Measurements from ENCODE around the gene ACOXL. TPM values are rescaled to one million over a fixed set of nuclear protein-coding genes. Genes with fewer than 3 reads are reported as not detected.
"Not testable (repeated sequence)": the region's sequence is repeated elsewhere in the genome, so short reads cannot be mapped to it uniquely, and the experiment has no call there.

The ACOXL gene
- total RNA-seq, 1 donor: not detected

GRCh38 chr2:110959198-110959597, 226.8 kb downstream of the ACOXL start:
- Histone ChIP-seq H3K27ac (ENCODE audit: low read depth, low read length) (no peak overlapping the region), H3K27me3 (ENCODE audit: insufficient read depth, low read length) (peaks cover 41% of the 10 kb centered on the region), H4K20me1 (ENCODE audit: insufficient read depth, low read length) (no peaks in the 10 kb centered on the region), H2AFZ (ENCODE audit: low read length) (no peak overlapping the region), H3K4me2 (ENCODE audit: insufficient read depth, low read length) (no peak overlapping the region), H3K36me3 (ENCODE audit: insufficient read depth, low read length) (no peaks in the 10 kb centered on the region), H3K4me3 (ENCODE audit: insufficient read depth, low read length) (no peak overlapping the region), H3K79me2 (ENCODE audit: insufficient read depth, low read length) (no peaks in the 10 kb centered on the region), H3K4me1 (ENCODE audit: insufficient read depth, low read length) (no peaks in the 10 kb centered on the region), H3K9me3 (ENCODE audit: low read depth, low read length) (no peaks in the 10 kb centered on the region)
- TF ChIP-seq CTCF (IDR thresholded peaks at IDR 0.05; ENCODE audit: extremely low read depth, low read depth, low read length): no peak
- no peak for DNase-seq (ENCODE audit: insufficient read length, low spot score, missing footprints)

- Histone ChIP-seq H3K27me3 (ENCODE audit: insufficient read depth, low read length) (peaks cover 35% of the 10 kb centered on the region), H3K4me1 (ENCODE audit: insufficient read depth, low read length) (no peaks in the 10 kb centered on the region), H2AFZ (ENCODE audit: low read length) (no peak overlapping the region), H3K4me3 (ENCODE audit: insufficient read depth, low read length) (no peak overlapping the region), H3K36me3 (ENCODE audit: insufficient read depth, low read length) (no peaks in the 10 kb centered on the region), H4K20me1 (ENCODE audit: insufficient read depth, low read length) (no peaks in the 10 kb centered on the region), H3K4me2 (ENCODE audit: insufficient read depth, low read length) (no peak overlapping the region), H3K79me2 (ENCODE audit: insufficient read depth, low read length) (no peaks in the 10 kb centered on the region), H3K9me3 (ENCODE audit: low read depth, low read length) (no peaks in the 10 kb centered on the region), H3K27ac (ENCODE audit: low read depth, low read length) (no peak overlapping the region)
- DNase-seq (ENCODE audit: insufficient read length, low spot score, missing footprints): no peak
- TF ChIP-seq CTCF (IDR thresholded peaks at IDR 0.05; ENCODE audit: extremely low read depth, low read depth, low read length): no peak
Observed at GRCh38 chr2:110960281-110960680, 227.9 kb downstream of the ACOXL start.

GRCh38 chr2:110960954-110961353, 228.6 kb downstream of the ACOXL start:
- Histone ChIP-seq H3K27me3 (ENCODE audit: insufficient read depth, low read length) (peaks cover 35% of the 10 kb centered on the region), H3K9me3 (ENCODE audit: low read depth, low read length) (no peaks in the 10 kb centered on the region), H3K79me2 (ENCODE audit: insufficient read depth, low read length) (no peaks in the 10 kb centered on the region), H2AFZ (ENCODE audit: low read length) (no peak overlapping the region), H3K27ac (ENCODE audit: low read depth, low read length) (no peak overlapping the region), H4K20me1 (ENCODE audit: insufficient read depth, low read length) (no peaks in the 10 kb centered on the region), H3K4me1 (ENCODE audit: insufficient read depth, low read length) (no peaks in the 10 kb centered on the region), H3K36me3 (ENCODE audit: insufficient read depth, low read length) (no peaks in the 10 kb centered on the region), H3K4me2 (ENCODE audit: insufficient read depth, low read length) (no peak overlapping the region), H3K4me3 (ENCODE audit: insufficient read depth, low read length) (no peak overlapping the region)
- TF ChIP-seq CTCF (IDR thresholded peaks at IDR 0.05; ENCODE audit: extremely low read depth, low read depth, low read length): no peak
- no peak for DNase-seq (ENCODE audit: insufficient read length, low spot score, missing footprints)

- H3K9me3 ChIP-seq (ENCODE audit: low read depth, low read length); H3K4me3 ChIP-seq (ENCODE audit: insufficient read depth, low read length); H3K27ac ChIP-seq (ENCODE audit: low read depth, low read length); H3K4me1 ChIP-seq (ENCODE audit: insufficient read depth, low read length); H2AFZ ChIP-seq (ENCODE audit: low read length); H3K4me2 ChIP-seq (ENCODE audit: insufficient read depth, low read length); H4K20me1 ChIP-seq (ENCODE audit: insufficient read depth, low read length); H3K36me3 ChIP-seq (ENCODE audit: insufficient read depth, low read length); DNase-seq (ENCODE audit: insufficient read length, low spot score, missing footprints); H3K79me2 ChIP-seq (ENCODE audit: insufficient read depth, low read length): not testable (repeated sequence)
- peaks cover 35% of the 10 kb centered on the region for H3K27me3 ChIP-seq (ENCODE audit: insufficient read depth, low read length)
Observed at GRCh38 chr2:110961643-110962042, 229.3 kb downstream of the ACOXL start.
